Stimulated activated CD4-positive, alpha-beta T cell treated with anti-CD3 and anti-CD28 coated beads, TNF-alpha, amount 100 ng/mL, for 24 hours (primary cell): Measurements from ENCODE around the gene IZUMO4.

Source experiments
- DNase-seq, 3 experiments: peaks; one replicate each; pipeline ENCODE4 v3.0.0-alpha.2; 2020; ENCODE audit warnings: low read depth in 3 of 3

IZUMO4 gene

DNA sequence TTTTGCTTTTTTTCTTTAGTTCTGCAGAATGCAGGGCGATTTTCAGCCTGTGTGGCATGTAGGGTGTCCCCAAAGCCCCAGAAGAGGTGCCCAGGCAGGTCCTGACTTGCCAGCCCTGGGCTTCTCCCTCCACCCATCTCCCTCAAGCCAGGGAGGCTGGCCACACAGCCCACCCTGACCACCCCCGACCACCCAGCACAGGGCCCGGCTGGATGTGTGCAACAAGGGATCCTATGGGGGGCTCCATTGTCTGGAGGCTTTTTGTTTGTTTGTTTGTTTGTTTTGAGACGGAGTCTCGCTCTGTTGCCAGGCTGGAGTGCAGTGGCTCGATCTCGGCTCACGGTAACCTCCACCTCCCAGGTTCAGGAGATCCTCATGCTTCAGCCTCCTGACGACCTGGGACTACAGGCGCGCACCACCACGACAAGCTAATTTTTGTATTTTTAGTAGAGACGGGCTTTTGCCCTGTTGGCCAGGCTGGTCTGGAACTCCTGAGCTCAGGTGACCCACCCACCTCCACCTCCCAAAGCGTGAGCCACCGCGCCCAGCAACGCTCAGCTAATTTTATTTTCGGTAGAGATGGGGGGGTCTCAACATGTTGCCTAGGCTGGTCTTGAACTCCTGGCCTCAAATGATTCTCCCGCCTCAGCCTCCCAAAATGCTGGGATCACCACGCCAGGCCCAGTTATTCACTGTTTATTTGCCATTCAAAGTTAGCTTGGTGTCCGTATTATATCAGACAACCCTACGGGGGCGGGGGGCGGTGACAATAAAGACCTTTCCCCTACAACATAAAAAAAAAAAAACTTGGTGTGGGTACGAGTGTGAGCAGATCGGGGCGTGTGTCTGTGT is 37.9 kb upstream of the IZUMO4 start:
- DNase-seq, result no peak

- no peak for DNase-seq
Observed at GRCh38 chr19:2059422-2060201, 37.1 kb upstream of the IZUMO4 start.

GRCh38 chr19:2060884-2061494 is 35.7 kb upstream of the IZUMO4 start:
- DNase-seq, result peak in 1 of 3 experiments; percentile 60

GRCh38 chr19:2061495-2062388 is 35.0 kb upstream of the IZUMO4 start:
- peak; percentile 98 to 100 (median 99) for DNase-seq

GRCh38 chr19:2062389-2062729 is 34.4 kb upstream of the IZUMO4 start:
- no peak for DNase-seq

DNA sequence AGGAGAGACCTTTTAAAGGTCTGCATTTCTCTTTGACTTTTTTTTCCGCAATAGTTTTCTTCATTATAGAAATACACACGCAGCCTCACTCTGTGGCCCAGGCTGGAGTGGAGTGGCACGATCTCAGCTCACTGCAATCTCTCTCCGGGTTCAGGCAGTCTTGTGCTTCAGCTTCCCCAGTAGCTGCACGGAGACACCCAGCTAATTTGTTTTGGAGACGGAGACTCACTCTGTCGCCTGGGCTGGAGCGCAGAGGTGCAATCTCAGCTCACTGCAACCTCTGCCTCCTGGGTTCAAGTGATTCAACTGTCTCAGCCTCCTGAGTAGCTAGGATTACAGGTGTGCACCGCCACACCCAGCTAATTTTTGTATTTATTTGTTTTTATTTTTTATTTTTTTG is 33.9 kb upstream of the IZUMO4 start:
- no peak for DNase-seq

GRCh38 chr19:2063824-2064223 is 32.9 kb upstream of the IZUMO4 start:
- DNase-seq, result no peak

GRCh38 chr19:2064395-2064787 is 32.3 kb upstream of the IZUMO4 start:
- no peak for DNase-seq

DNA sequence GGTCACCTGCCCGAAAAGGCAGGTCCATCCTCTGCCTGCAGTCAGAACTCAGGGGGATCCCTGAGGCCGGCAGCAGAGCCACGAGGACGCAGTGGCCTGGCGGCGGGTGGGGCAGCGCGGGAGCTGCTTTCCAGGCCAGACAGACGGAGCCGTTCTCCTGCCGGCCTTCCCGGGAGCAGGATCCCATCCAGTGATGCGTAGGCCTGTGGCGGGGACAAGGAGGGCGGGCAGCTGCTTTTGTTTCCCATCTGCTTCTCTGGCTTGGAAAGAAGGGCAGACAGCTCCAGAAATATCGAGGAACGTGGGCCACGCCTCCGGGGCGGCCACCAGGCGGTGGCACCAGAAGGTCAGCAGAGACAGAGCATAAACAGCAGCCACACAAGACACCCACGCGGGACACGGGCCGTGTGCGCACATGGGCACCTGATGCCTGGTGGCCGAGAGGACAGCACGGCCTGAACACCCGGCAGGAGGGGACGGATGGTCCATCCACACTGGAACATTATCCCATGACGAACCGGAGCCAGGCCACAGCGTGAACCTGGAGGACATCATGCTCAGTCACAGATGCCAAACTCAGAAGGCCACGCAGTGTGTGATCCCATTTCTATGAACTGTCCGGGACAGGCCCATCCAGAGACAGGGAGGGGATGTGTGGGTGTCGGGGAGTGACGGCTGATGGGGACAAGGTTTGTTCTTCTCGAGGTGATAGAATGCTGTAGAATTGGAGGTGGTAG is 31.8 kb upstream of the IZUMO4 start:
- no peak for DNase-seq

DNA sequence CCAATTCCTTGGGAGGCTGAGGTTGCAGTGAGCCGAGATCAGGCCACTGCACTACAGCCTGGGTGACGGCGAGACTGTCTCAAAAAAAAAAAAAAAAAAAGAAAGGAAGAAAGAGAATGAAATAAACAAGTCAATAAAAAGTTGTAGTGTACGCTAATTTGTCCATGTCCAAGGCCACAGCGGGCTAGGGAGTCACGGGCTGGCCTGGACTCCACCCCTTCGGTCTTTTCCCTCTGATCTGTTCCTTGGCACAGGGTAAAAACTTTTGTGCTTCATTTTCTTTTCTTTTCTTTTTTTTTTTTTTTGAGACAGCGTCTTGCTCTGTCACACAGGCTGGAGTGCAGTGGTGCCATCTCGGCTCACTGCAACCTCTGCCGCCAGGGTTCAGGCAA is 26.3 kb upstream of the IZUMO4 start:
- no peak for DNase-seq

DNA sequence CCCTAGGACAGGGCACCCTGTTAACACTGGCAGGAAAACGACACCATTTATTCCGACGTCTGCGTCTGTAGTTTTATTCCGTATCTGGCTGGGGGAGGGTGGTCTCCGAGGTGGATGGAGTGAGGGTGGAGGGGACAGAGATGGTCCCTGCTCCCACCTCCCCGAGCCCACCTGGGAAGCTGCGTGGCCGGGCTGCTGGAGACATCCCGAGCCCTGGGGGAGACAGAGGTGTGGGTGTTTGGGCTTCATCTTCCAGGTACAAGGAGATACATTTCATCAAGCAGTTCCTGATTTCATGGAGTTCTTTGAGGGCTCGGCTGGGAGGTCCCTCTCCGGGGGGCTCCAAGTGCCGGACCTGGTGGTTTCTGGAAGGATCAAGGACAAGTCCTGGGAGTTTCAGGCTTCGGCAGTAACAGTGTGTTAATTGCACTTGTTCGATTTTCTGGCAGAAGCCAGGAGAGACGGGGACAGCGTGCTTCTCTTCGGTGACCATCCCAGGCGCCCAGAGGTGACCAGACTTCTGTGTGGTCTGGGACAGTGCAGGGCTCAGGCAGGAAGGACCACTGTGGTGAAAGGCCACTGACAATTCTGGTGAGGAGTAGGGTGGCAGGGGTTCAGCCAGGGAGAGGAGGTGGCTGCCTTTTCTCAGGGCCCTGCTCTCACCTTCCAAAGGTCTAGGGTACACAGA is 25.6 kb upstream of the IZUMO4 start:
- no peak for DNase-seq

- no peak for DNase-seq
Observed at GRCh38 chr19:2072757-2073551, 23.8 kb upstream of the IZUMO4 start.

- DNase-seq, result no peak
Observed at GRCh38 chr19:2076526-2076944, 20.2 kb upstream of the IZUMO4 start.

DNA sequence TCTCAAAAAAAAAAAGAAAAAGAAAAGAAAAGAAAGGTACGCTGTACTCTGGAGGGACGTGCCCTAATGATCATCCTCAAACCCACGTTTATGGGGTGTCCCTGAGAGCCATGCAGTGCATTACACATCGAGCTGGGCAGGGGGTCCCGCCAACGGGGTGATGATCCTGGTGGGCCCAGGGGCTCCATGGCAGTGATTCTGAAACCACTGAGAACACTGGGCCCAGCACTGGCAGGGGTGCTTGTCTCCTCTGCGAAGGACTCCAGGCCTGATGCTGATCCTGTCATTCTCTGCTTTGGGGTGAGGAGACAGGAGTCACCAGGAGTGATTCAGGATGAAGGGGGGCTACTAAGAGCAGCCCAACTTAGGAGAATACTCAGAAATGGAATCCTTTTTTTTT is 19.3 kb upstream of the IZUMO4 start:
- no peak for DNase-seq

- no peak for DNase-seq
Observed at GRCh38 chr19:2077833-2078619, 18.7 kb upstream of the IZUMO4 start.

DNA sequence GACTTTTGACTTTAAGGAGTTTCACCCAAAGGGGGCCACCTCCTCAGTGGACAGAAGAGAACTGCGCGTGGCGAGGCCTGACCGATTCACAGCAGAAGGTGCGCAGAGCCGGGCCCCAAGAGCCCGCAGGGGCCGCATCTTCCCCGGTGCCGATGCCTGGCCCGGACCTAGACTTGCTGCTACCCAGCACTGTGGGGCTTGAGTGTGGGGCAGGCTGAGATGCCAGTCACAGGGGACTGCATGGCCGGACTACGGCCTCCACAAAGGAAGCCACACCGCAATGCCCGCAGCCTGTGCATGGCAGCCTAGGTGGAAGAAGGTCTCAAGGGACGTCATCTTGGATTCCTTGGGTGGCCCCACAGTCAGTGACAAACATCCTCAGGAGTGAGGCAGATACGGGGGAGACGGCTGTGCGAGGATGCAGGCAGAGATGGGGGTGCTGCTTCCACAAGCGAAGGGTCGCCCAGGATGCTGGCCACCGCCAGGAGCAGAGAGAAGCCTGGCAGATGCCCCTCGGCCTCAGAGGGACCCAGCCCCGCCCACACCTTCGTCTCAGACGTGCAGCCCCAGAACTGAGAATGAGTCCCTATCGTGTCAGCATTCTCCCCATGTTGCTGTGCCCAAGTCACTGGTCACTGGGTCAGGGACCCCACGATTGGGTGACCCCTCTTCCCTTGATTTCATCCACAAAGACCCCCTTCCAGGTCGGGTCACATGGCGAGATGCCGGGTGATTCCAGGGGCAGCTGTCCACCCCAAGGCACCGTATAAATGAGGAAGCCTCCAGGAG is 17.4 kb upstream of the IZUMO4 start:
- no peak for DNase-seq

DNA sequence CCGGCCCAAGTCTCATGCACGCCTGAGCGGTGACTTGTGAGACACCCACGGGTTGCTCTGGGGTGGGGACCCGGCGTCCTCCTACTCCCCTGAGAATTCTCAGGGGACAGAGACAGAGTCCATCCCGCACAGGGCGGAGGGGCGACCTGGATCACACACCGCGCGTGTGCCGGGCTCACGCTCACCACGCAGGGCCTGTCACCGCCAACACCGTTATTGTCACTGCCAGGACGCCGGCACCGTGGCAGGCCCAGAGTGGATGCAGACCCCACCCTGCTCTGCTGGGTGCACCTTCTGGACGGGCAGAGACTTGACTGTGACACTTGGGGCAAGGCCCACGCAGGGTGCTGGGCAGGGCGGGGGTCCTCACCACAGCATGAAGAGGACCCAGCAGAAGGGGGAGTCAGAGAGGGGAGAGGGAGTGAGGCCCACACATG is 16.8 kb upstream of the IZUMO4 start:
- no peak for DNase-seq
